DMS 273 treated with DMSO at 0.1 percent for 48 hours (cell line): ENCODE results near the gene APC.
"Not testable (repeated sequence)": the region's sequence is repeated elsewhere in the genome, so short reads cannot be mapped to it uniquely, and the experiment has no call there.

Source experiments
- DNase-seq: peaks from one replicate; lab custom pipeline; 2025; lab: John Stamatoyannopoulos, UW

Gene APC

GRCh38 chr5:112716895-112717294 is 20.8 kb upstream of the APC start:
- not testable (repeated sequence) for DNase-seq

GRCh38 chr5:112717506-112718082 is 20.1 kb upstream of the APC start:
- no peak for DNase-seq

- DNase-seq: no peak
Observed at GRCh38 chr5:112718344-112718743, 19.3 kb upstream of the APC start.

GRCh38 chr5:112720576-112720975 is 17.1 kb upstream of the APC start:
- no peak for DNase-seq

GRCh38 chr5:112724901-112725300 is 12.8 kb upstream of the APC start:
- no peak for DNase-seq

GRCh38 chr5:112729630-112730029 is 8.1 kb upstream of the APC start:
- DNase-seq: no peak

GRCh38 chr5:112732131-112732530 is 5.6 kb upstream of the APC start:
- no peak for DNase-seq

- DNase-seq: no peak
Observed at GRCh38 chr5:112733586-112733985, 4.1 kb upstream of the APC start.

GRCh38 chr5:112734597-112734996 is 3.1 kb upstream of the APC start:
- DNase-seq: no peak

- no peak for DNase-seq
Observed at GRCh38 chr5:112735702-112736101, 2.0 kb upstream of the APC start.

GRCh38 chr5:112737070-112737462 is 619 bp upstream of the APC start:
- no peak for DNase-seq

GRCh38 chr5:112738191-112738560 is 491 bp downstream of the APC start:
- no peak for DNase-seq

- DNase-seq: no peak
Observed at GRCh38 chr5:112742424-112742823, 4.7 kb downstream of the APC start.

- DNase-seq: no peak
Observed at GRCh38 chr5:112743631-112744030, 5.9 kb downstream of the APC start.

- DNase-seq: no peak
Observed at GRCh38 chr5:112752335-112752734, 14.7 kb downstream of the APC start.

GRCh38 chr5:112755703-112756102 is 18.0 kb downstream of the APC start:
- no peak for DNase-seq

- peak; percentile 8 for DNase-seq
Observed at GRCh38 chr5:112757468-112758208, 20.0 kb downstream of the APC start.

GRCh38 chr5:112758676-112759075 is 21.0 kb downstream of the APC start:
- DNase-seq: no peak

- DNase-seq: no peak
Observed at GRCh38 chr5:112762113-112762810, 24.6 kb downstream of the APC start.

GRCh38 chr5:112763165-112763564 is 25.5 kb downstream of the APC start:
- DNase-seq: no peak

GRCh38 chr5:112772124-112772523 is 34.4 kb downstream of the APC start:
- DNase-seq: no peak

GRCh38 chr5:112776301-112776856 is 38.7 kb downstream of the APC start:
- DNase-seq: no peak

GRCh38 chr5:112779531-112779930 is 41.8 kb downstream of the APC start:
- no peak for DNase-seq
